HG03521 (cell line): ENCODE results near the gene CHPF2.

Experiments used
- ATAC-seq: cut with Tn5 transposase; IDR thresholded peaks from one replicate; pipeline ENCODE4 v1.9.1; 2021; ENCODE audit warnings: mild to moderate bottlenecking, moderate library complexity; ENCODE audit not compliant: unreplicated experiment

CHPF2 gene

GRCh38 chr7:151282111-151282510 is 49.8 kb downstream of the CHPF2 start:
- ATAC-seq: no peak

GRCh38 chr7:151283302-151283701 is 51.0 kb downstream of the CHPF2 start:
- ATAC-seq: no peak

- ATAC-seq: no peak
Measured at GRCh38 chr7:151286148-151286547, 53.9 kb downstream of the CHPF2 start.
